Gastroesophageal sphincter (tissue), 3 donors: Measurements from ENCODE around the gene CPNE1.

Experiments used
- CTCF ChIP-seq, 4 experiments: fragments of 200-600 bp in 2 of 4; fragments of 450-650 bp in 2 of 4; sonication (generic) in 1 of 4; IDR thresholded peaks; one replicate each; pipeline ENCODE4 v1.5.1; 2017 to 2019; ENCODE audit warnings: antibody characterized with exemption in 4 of 4, mild to moderate bottlenecking in 2 of 4, moderate library complexity in 2 of 4
- EP300 ChIP-seq: sonication (generic); formaldehyde crosslinking; IDR thresholded peaks from one replicate; pipeline ENCODE4 v1.6.1; 2017; ENCODE audit warnings: antibody characterized with exemption, mild to moderate bottlenecking
- POLR2AphosphoS5 ChIP-seq: sonication (generic); formaldehyde crosslinking; IDR thresholded peaks from one replicate; pipeline ENCODE4 v1.6.1; 2017; ENCODE audit warnings: antibody characterized with exemption

DNA sequence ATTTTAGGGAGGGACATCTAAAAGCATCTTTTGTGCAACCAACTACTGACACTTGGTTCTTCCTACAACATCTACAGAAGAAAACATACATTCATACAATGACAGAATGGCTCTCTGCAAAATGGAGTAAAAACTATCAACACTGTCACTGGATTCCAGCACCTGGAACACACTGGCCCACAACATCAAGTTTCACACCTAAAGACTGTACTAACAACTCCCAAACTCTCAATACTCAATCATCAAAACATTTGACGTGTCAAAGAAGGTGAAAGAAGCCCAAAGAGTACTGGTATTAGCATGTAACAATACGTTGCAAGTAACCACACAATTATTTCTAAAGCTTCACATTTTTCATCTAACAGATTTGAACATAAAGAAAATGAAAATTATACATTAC lies 2.1 kb downstream of the CPNE1 start:
- TF ChIP-seq POLR2AphosphoS5 (no peak), CTCF (IDR thresholded peaks at IDR 0.05) (no peak), EP300 (no peak)
